ENCODE data around the gene ACSBG1. TPM values are rescaled to one million over a fixed set of nuclear protein-coding genes. Genes with fewer than 3 reads are reported as not detected.

ACSBG1 gene
- total RNA-seq, 3 donors from 2014 or later = 1.9 to 2.0 TPM; not detected in 1

DNA sequence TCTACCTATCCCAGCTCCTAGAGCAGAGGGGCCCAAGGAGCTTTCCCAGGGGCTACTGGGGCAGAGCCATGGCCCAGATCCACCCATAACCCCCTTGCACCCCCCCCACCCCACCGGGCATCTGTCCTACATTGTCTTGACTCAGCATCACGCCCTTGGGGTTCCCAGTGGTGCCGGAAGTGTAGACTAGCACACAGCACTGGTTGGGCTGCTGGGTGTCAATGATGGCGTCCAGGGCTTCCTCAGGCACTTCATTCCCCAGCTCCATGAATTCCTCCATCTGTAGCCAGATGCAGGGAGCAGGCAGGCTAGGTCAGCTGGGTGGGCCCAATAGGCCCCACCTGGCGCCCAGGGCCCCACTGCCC lies 52.0 kb downstream of the ACSBG1 start:
- intact Hi-C loops (cut with DNase I; ENCODE audit: low total_unique reads) = no loop called here
- no peaks in the 10 kb centered on the region for H3K4me1 ChIP-seq
- TF ChIP-seq POLR2AphosphoS5 (IDR thresholded peaks at IDR 0.05) (no peak), CTCF (IDR thresholded peaks at IDR 0.05) (no peak), POLR2A (IDR thresholded peaks at IDR 0.05) (no peak)
- no peak overlapping the region for H3K27ac ChIP-seq
- H3K36me3 ChIP-seq = no peaks in the 10 kb centered on the region
- H3K4me3 ChIP-seq = no peak overlapping the region
- DNase-seq (ENCODE audit: low spot score in 2 of 2) = no peak
- no peaks in the 10 kb centered on the region for H3K27me3 ChIP-seq
- no peaks in the 10 kb centered on the region for H3K9me3 ChIP-seq

DNA sequence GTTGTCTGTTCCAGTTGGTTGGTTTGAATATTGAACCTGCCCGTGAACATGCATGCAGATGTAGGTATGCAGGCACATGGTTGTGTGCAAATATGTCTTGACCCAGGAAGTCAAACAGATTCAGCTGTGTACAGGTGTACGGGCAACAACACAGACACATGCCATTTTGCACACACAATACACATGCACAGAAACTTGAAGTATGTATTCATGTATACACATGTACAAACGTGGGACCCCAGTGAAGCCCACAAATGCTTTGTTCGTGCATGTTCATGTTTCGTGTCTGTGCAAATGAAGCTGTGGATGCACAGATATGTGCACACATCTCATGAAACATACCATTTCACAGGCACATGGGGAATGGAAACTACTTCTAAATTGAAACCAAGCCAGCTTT lies 54.5 kb downstream of the ACSBG1 start:
- no peak overlapping the region for H3K27ac ChIP-seq
- H3K9me3 ChIP-seq = no peaks in the 10 kb centered on the region
- H3K4me3 ChIP-seq = no peak overlapping the region
- no peaks in the 10 kb centered on the region for H3K27me3 ChIP-seq
- no peaks in the 10 kb centered on the region for H3K4me1 ChIP-seq
- intact Hi-C loops (cut with DNase I; ENCODE audit: low total_unique reads) = no loop called here
- DNase-seq (ENCODE audit: low spot score in 2 of 2) = peak in 1 of 2 donors; percentile 10
- no peak for TF ChIP-seq POLR2A (IDR thresholded peaks at IDR 0.05)
- TF ChIP-seq POLR2AphosphoS5 (IDR thresholded peaks at IDR 0.05) = no peak
- no peak for TF ChIP-seq CTCF (IDR thresholded peaks at IDR 0.05)
- no peaks in the 10 kb centered on the region for H3K36me3 ChIP-seq

DNA sequence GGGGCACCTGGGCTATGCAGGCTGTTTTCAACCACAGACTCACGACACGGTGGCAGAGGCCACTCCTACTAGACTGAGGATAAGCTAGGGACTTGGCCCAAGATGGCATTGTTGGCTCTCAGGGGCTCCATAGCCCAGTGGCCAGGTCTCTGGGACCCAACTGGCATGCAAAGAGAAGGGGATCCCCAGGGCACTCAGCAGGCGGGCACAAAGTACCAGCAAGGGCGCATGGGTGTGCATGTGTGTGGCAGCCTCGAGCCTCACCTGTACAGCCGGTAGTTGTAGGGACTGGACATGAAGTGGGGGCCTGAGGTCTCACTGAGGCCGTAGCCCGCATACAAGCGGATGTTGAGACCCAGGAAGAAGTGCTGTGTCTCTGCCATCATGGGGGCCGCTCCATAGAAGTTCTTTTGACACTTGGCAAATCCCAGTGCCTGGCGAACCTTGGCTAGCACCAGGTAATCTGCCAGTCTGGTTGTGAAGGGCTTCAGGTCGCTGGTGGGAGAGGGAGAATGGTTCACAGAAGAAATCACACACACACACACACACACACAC lies 55.0 kb downstream of the ACSBG1 start:
- Histone ChIP-seq H3K27me3 (no peaks in the 10 kb centered on the region), H3K4me3 (no peak overlapping the region), H3K4me1 (no peaks in the 10 kb centered on the region), H3K27ac (no peak overlapping the region), H3K36me3 (no peaks in the 10 kb centered on the region), H3K9me3 (no peaks in the 10 kb centered on the region)
- no peak for DNase-seq (ENCODE audit: low spot score in 2 of 2)
- intact Hi-C loops (cut with DNase I; ENCODE audit: low total_unique reads) = no loop called here
- no peak for TF ChIP-seq POLR2A (IDR thresholded peaks at IDR 0.05)
- TF ChIP-seq CTCF (IDR thresholded peaks at IDR 0.05) = no peak
- TF ChIP-seq POLR2AphosphoS5 (IDR thresholded peaks at IDR 0.05) = no peak

GRCh38 chr15:78178064-78178463 lies 56.3 kb downstream of the ACSBG1 start:
- no peak overlapping the region for H3K4me3 ChIP-seq
- H3K27ac ChIP-seq = no peak overlapping the region
- H3K27me3 ChIP-seq = no peaks in the 10 kb centered on the region
- no peak for DNase-seq (ENCODE audit: low spot score in 2 of 2)
- TF ChIP-seq POLR2A (IDR thresholded peaks at IDR 0.05) (no peak), POLR2AphosphoS5 (IDR thresholded peaks at IDR 0.05) (no peak), CTCF (IDR thresholded peaks at IDR 0.05) (no peak)
- intact Hi-C loops (cut with DNase I; ENCODE audit: low total_unique reads) = no loop called here
- no peaks in the 10 kb centered on the region for H3K4me1 ChIP-seq
- no peaks in the 10 kb centered on the region for H3K9me3 ChIP-seq
- H3K36me3 ChIP-seq = no peaks in the 10 kb centered on the region

DNA sequence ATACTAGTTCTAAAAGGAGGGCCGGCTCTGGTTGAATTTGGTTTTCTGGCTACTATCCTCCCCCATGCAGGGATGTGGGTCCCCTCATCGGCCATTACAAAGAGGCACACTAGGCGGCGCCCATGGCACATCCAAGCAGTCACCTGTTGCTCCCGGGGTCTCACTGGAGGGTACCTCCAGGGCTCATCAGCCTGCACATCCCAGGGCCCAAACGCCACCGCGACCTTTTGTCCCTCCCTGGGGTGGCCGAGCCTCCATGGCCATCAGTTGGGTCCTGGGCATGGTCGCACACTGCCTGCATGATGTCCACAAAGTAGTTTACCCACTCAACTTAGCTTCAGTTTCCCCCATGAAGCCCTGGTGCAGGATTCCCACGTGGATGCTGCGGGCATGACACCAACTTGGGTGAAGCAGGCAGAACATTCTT lies 56.9 kb downstream of the ACSBG1 start:
- H3K4me1 ChIP-seq = no peaks in the 10 kb centered on the region
- H3K27ac ChIP-seq = no peak overlapping the region
- no peak overlapping the region for H3K4me3 ChIP-seq
- TF ChIP-seq POLR2A (IDR thresholded peaks at IDR 0.05) (no peak), CTCF (IDR thresholded peaks at IDR 0.05) (peak in 2 of 3 donors; percentile 11 to 29)
- H3K36me3 ChIP-seq = no peaks in the 10 kb centered on the region
- no peaks in the 10 kb centered on the region for H3K9me3 ChIP-seq
- no peaks in the 10 kb centered on the region for H3K27me3 ChIP-seq
- intact Hi-C loops (cut with DNase I; ENCODE audit: low total_unique reads) = no loop called here
- no peak for DNase-seq (ENCODE audit: low spot score in 2 of 2)

All from breast epithelium (tissue), 4 donors.